Type B pancreatic cell (in vitro differentiated cells): ENCODE data around the gene GRIP1. TPM values are rescaled to one million over a fixed set of nuclear protein-coding genes. Genes with fewer than 3 reads are reported as not detected.
A peak's percentile ranks its signal among the peaks of the same experiment; 100 is the strongest.

Experiments
- DNase-seq: peaks from one replicate; pipeline ENCODE4 v3.0.0; 2021; ENCODE audit warnings: mixed read lengths; ENCODE audit not compliant: unreplicated experiment; ENCODE audit errors: extremely low spot score
- H3K27ac Mint-ChIP-seq: 2 replicates; pipeline ENCODE4 v1.8.0; 2021; ENCODE audit warnings: mild to moderate bottlenecking, mixed read lengths
- H3K27me3 Mint-ChIP-seq: 2 replicates; pipeline ENCODE4 v1.8.0; 2021; ENCODE audit warnings: mixed read lengths
- H3K36me3 Mint-ChIP-seq: 2 replicates; pipeline ENCODE4 v1.8.0; 2021; ENCODE audit warnings: mixed read lengths
- H3K4me1 Mint-ChIP-seq: one replicate; pipeline ENCODE4 v1.8.0; 2021; ENCODE audit warnings: mixed read lengths; ENCODE audit not compliant: unreplicated experiment
- H3K4me3 Mint-ChIP-seq: 2 replicates; pipeline ENCODE4 v1.8.0; 2021; ENCODE audit warnings: mild to moderate bottlenecking, mixed read lengths
- H3K9me3 Mint-ChIP-seq: 2 replicates; pipeline ENCODE4 v1.8.0; 2021; ENCODE audit warnings: mixed read lengths
- CTCF ChIP-seq: fragments of 200-600 bp; sonication (generic); conservative IDR thresholded peaks from 2 replicates; pipeline ENCODE4 v1.5.0; 2021; ENCODE audit warnings: antibody characterized with exemption, mild to moderate bottlenecking
- total RNA-seq: library from RNA; stranded (reverse); gene quantifications from 2 replicates; pipeline ENCODE4 v1.2.1, GENCODE V29; 2021; ENCODE audit warnings: low replicate concordance

Gene GRIP1
- total RNA-seq, 1 donor from 2014 or later = 29.0 TPM

GRCh38 chr12:66552716-66553115 is 126.2 kb downstream of the GRIP1 start:
- no peak for DNase-seq
- H3K27me3 Mint-ChIP-seq = no peaks in the 10 kb centered on the region
- no peak overlapping the region for H3K4me3 Mint-ChIP-seq
- no peak for TF ChIP-seq CTCF
- H3K4me1 Mint-ChIP-seq = no peaks in the 10 kb centered on the region
- H3K9me3 Mint-ChIP-seq = no peaks in the 10 kb centered on the region
- H3K27ac Mint-ChIP-seq = no peak overlapping the region
- no peaks in the 10 kb centered on the region for H3K36me3 Mint-ChIP-seq

GRCh38 chr12:66550626-66551025 is 128.2 kb downstream of the GRIP1 start:
- Mint-ChIP-seq H3K27ac (no peak overlapping the region), H3K27me3 (no peaks in the 10 kb centered on the region), H3K4me3 (no peak overlapping the region), H3K4me1 (no peaks in the 10 kb centered on the region), H3K9me3 (no peaks in the 10 kb centered on the region), H3K36me3 (no peaks in the 10 kb centered on the region)
- no peak for TF ChIP-seq CTCF
- no peak for DNase-seq

DNA sequence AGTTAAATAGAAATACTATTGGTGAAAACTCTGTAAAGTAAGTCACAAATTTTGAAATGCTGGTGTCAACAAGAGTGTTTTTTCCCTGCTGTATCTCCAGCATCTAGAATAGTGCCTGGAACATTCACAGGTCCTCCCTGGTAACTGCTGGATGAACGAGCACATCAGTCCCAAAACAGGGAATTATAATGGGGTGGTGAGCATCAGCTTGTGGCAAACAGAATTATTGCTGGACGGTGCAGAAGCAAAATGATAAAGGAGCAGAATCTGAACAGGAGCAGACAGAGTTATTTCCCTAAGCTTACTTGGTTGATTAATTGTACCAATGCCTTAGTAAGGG is 129.9 kb downstream of the GRIP1 start:
- Mint-ChIP-seq H3K27ac (no peak overlapping the region), H3K4me1 (no peaks in the 10 kb centered on the region), H3K36me3 (no peaks in the 10 kb centered on the region), H3K4me3 (no peak overlapping the region), H3K9me3 (no peaks in the 10 kb centered on the region), H3K27me3 (no peaks in the 10 kb centered on the region)
- peak; percentile 3 for TF ChIP-seq CTCF
- DNase-seq = no peak

GRCh38 chr12:66548338-66549049 is 130.4 kb downstream of the GRIP1 start:
- peak; percentile 62 for TF ChIP-seq CTCF
- H3K27ac Mint-ChIP-seq = no peak overlapping the region
- H3K36me3 Mint-ChIP-seq = no peaks in the 10 kb centered on the region
- no peaks in the 10 kb centered on the region for H3K9me3 Mint-ChIP-seq
- H3K4me1 Mint-ChIP-seq = no peaks in the 10 kb centered on the region
- no peak overlapping the region for H3K4me3 Mint-ChIP-seq
- DNase-seq = no peak
- H3K27me3 Mint-ChIP-seq = no peaks in the 10 kb centered on the region

- no peak overlapping the region for H3K4me3 Mint-ChIP-seq
- no peak for DNase-seq
- no peaks in the 10 kb centered on the region for H3K9me3 Mint-ChIP-seq
- H3K27me3 Mint-ChIP-seq = no peaks in the 10 kb centered on the region
- no peaks in the 10 kb centered on the region for H3K36me3 Mint-ChIP-seq
- no peak for TF ChIP-seq CTCF
- H3K4me1 Mint-ChIP-seq = no peaks in the 10 kb centered on the region
- H3K27ac Mint-ChIP-seq = no peak overlapping the region
These were observed 137.4 kb downstream of the GRIP1 start for GRCh38 chr12:66541426-66541825.

GRCh38 chr12:66539431-66539830 is 139.4 kb downstream of the GRIP1 start:
- no peak for DNase-seq
- Mint-ChIP-seq H3K4me1 (no peaks in the 10 kb centered on the region), H3K9me3 (no peaks in the 10 kb centered on the region), H3K27ac (no peak overlapping the region), H3K36me3 (no peaks in the 10 kb centered on the region), H3K27me3 (no peaks in the 10 kb centered on the region), H3K4me3 (no peak overlapping the region)
- TF ChIP-seq CTCF = no peak
